ENCODE measurements around the gene FCAR. TPM values are rescaled to one million over a fixed set of nuclear protein-coding genes. Genes with fewer than 3 reads are reported as not detected.
"Not testable (repeated sequence)": the region's sequence is repeated elsewhere in the genome, so short reads cannot be mapped to it uniquely, and the experiment has no call there.

The FCAR gene
- total RNA-seq, 1 experiment from 2014 or later, result not detected

GRCh38 chr19:54939538-54939937 is 65.5 kb downstream of the FCAR start:
- not testable (repeated sequence) for H3K9me3 ChIP-seq (replicated peaks); H3K4me3 ChIP-seq; H3K4me1 ChIP-seq (replicated peaks); H3K27ac ChIP-seq; H3K27me3 ChIP-seq (replicated peaks); DNase-seq (ENCODE audit: low read depth in 1 of 2, low spot score in 2 of 2); H3K36me3 ChIP-seq

Other genes with a start within 250 kb of the FCAR start
- not detected in 2 replicates for gene LILRB1, start 243.8 kb upstream of the FCAR start, total RNA-seq (2014; rRNA removed; shearing (Covaris generic))
- gene LILRB4, start 211.2 kb upstream of the FCAR start, total RNA-seq (2014; rRNA removed; shearing (Covaris generic)), result not detected in 2 replicates
- gene KIR3DL3, start 149.8 kb upstream of the FCAR start, total RNA-seq (2014; rRNA removed; shearing (Covaris generic)), result not detected in 2 replicates
- not detected in 2 replicates for gene KIR2DL3, start 135.7 kb upstream of the FCAR start, total RNA-seq (2014; rRNA removed; shearing (Covaris generic))
- gene KIR2DL1, start 104.4 kb upstream of the FCAR start, total RNA-seq (2014; rRNA removed; shearing (Covaris generic)), result not detected in 2 replicates
- not detected in 2 replicates for gene KIR2DL4, start 70.6 kb upstream of the FCAR start, total RNA-seq (2014; rRNA removed; shearing (Covaris generic))
- not detected in 2 replicates for gene KIR3DL1, start 57.8 kb upstream of the FCAR start, total RNA-seq (2014; rRNA removed; shearing (Covaris generic))
- gene KIR2DS4, start 41.6 kb upstream of the FCAR start, total RNA-seq (2014; rRNA removed; shearing (Covaris generic)), result not detected in 2 replicates
- not detected in 2 replicates for gene KIR3DL2, start 23.8 kb upstream of the FCAR start, total RNA-seq (2014; rRNA removed; shearing (Covaris generic))
- gene NCR1, start 31.9 kb downstream of the FCAR start, total RNA-seq (2014; rRNA removed; shearing (Covaris generic)), result not detected in 2 replicates
- gene NLRP7, start 73.3 kb downstream of the FCAR start, total RNA-seq (2014; rRNA removed; shearing (Covaris generic)), result not detected in 2 replicates
- not detected in 2 replicates for gene NLRP2, start 92.1 kb downstream of the FCAR start, total RNA-seq (2014; rRNA removed; shearing (Covaris generic))
- not detected in 2 replicates for gene GP6, start 164.0 kb downstream of the FCAR start, total RNA-seq (2014; rRNA removed; shearing (Covaris generic))
- 3.7 and 7.1 TPM in 2 replicates for gene RDH13, start 188.9 kb downstream of the FCAR start, total RNA-seq (2014; rRNA removed; shearing (Covaris generic))
- gene EPS8L1, start 201.6 kb downstream of the FCAR start, total RNA-seq (2014; rRNA removed; shearing (Covaris generic)), result 3.5 and 11.8 TPM in 2 replicates
- gene PPP1R12C, start 243.4 kb downstream of the FCAR start, total RNA-seq (2014; rRNA removed; shearing (Covaris generic)), result 72.7 and 82.4 TPM in 2 replicates

All from SJSA1 (cell line).